Measurements from ENCODE around the gene TPRG1.

TPRG1 gene

GRCh38 chr3:189363590-189364255 lies 192.0 kb downstream of the TPRG1 start:
- no peak for DNase-seq

- no peak for DNase-seq
Measured at GRCh38 chr3:189365609-189366564, 194.1 kb downstream of the TPRG1 start.

- DNase-seq = no peak
Measured at GRCh38 chr3:189368384-189368783, 196.6 kb downstream of the TPRG1 start.

GRCh38 chr3:189369636-189370035 lies 197.9 kb downstream of the TPRG1 start:
- no peak for DNase-seq

GRCh38 chr3:189372243-189372642 lies 200.5 kb downstream of the TPRG1 start:
- DNase-seq = no peak
